Right ventricle myocardium inferior (tissue), 1 donor: Measurements from ENCODE around the gene PPP1R37. TPM values are rescaled to one million over a fixed set of nuclear protein-coding genes. Genes with fewer than 3 reads are reported as not detected.
A peak's percentile ranks its signal among the peaks of the same experiment; 100 is the strongest.

Experiments
- ATAC-seq: fragments of 200-7000 bp; cut with Tn5 transposase; one replicate; pipeline ENCODE4 v1.9.1; 2020; ENCODE audit warnings: mild to moderate bottlenecking, moderate library complexity
- DNase-seq: peaks from one replicate; pipeline ENCODE4 v3.0.0; 2021; ENCODE audit errors: missing footprints
- intact Hi-C: fragments of 100-400 bp; cut with DNase I; formaldehyde crosslinking; loops from one replicate; pipeline ENCODE4 v1.11.0; 2022
- total RNA-seq: library from RNA; stranded (reverse); fragmentation: NEBNext Ultra II Directional; extraction: Animal tissue kit (Norgen Biotek cat#: 25700); gene quantifications from one replicate; pipeline ENCODE4 v1.2.1, GENCODE V29; 2021
- donor health status: DM: no; HTN: yes; CAD: no; lungs with severe emphysema.

Gene PPP1R37
- total RNA-seq, 1 donor from 2014 or later: 15.1 TPM

DNA sequence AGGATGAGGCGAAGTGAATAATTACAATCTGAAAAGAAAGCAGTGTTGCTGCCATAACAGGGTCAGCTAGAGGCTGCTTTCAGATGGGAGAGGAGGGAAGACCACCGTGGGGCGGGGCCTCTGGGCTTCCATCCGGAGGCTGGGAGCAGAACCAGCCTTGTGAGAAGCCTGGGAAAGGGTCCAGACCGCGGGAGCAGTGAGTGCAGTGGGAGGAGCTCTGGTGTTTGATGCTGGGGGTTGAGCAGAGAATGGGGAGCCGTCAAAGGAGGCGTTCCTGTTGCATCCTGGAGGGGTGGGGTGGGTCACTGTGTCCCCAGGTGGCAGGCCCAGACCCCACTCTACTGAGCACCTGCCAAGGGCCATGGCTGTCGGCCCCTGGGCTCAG, 49.7 kb downstream of the PPP1R37 start:
- intact Hi-C loops: no loop called here
- no peak for ATAC-seq

DNA sequence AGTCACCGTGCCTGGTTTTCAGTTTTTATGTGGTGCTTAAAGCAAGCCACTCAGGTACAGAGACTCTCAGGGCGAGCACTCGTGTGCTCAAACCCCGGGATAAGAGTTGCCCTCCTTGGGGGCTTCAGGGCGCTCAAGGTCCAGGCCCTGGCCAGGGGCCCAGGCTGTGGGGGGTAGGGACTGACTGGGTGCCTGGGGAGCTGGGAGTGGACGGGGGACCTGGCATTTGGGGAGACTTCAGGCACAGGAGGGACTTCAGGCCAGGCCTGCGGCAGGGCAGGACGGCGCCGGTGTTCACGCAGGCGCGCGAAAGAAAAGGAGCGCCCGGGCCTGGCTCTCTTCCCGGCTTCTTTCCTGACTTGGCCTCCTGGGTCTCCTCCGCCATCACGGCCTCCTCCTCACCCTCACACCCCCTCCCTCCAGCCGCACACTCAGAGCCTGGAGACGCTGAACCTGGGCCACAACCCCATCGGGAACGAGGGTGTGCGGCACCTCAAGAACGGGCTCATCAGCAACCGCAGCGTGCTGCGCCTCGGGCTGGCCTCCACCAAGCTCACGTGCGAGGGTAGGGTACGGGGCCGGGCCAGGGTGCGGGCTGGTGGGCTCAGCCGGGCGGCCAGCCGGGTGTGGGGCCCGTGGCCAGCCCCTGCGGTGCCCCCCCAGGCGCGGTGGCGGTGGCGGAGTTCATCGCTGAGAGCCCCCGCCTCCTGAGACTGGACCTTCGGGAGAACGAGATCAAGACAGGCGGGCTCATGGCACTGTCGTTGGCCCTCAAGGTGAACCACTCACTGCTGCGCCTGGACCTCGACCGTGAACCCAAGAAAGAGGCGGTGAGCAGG, 51.7 kb downstream of the PPP1R37 start:
- intact Hi-C loops: no loop called here

More for the DNA sequence above, 49.7 kb downstream of the PPP1R37 start:
- DNase-seq: no peak

DNA sequence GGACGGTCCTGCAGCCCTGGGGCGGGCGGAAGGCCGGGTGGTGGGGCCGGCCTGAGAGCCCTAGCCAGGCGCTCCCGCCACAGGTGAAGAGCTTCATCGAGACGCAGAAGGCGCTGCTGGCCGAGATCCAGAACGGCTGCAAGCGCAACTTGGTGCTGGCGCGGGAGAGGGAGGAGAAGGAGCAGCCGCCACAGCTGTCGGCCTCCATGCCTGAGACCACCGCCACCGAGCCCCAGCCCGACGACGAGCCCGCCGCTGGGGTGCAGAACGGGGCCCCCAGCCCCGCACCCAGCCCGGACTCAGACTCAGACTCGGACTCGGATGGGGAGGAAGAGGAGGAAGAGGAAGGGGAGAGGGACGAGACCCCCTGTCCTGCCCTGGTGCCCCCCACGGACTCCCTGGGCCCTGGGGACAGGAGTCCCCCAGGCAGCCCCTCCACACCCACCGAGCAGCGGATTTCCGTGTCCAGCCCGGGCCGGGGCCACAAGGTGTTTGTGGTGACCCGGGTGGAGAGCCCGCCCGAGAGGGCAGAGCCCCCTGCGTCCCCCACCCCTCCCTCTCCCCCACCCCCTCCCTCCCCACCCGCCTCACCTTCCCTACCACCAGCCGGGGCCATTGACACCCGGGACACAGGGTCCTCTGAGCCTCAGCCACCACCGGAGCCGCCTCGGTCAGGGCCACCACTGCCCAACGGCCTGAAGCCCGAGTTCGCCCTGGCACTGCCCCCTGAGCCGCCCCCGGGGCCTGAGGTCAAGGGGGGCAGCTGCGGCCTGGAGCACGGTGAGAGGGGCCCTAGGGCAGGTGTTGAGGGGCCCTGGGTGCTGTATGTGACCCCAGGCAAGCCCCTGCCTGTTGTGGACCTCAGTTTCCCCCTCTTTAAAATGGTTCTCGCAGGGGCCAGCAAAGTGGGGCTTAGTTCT, 52.6 kb downstream of the PPP1R37 start:
- DNase-seq (no peak), ATAC-seq (no peak)
- intact Hi-C loops: no loop called here

More for the DNA sequence above, 51.7 kb downstream of the PPP1R37 start:
- ATAC-seq (no peak), DNase-seq (no peak)

DNA sequence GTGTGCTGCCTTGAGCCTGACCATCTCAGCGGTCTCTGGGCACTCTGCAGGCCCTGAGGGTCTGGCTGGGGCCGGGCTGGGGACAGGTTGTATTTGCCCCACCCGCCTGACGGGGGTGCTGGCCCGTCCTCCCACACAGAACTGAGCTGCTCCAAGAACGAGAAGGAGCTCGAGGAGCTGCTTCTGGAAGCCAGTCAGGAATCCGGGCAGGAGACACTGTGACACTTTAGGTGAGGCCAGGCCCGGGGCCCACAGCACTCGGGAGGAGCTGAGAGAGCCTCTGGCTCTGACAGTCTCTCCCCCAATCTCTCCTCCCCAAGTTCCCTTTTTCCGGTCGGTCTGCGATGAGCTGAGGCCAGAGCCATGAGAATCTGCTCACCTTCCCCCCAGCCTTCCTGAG, 53.3 kb downstream of the PPP1R37 start:
- intact Hi-C loops: no loop called here
- no peak for DNase-seq
- no peak for ATAC-seq

DNA sequence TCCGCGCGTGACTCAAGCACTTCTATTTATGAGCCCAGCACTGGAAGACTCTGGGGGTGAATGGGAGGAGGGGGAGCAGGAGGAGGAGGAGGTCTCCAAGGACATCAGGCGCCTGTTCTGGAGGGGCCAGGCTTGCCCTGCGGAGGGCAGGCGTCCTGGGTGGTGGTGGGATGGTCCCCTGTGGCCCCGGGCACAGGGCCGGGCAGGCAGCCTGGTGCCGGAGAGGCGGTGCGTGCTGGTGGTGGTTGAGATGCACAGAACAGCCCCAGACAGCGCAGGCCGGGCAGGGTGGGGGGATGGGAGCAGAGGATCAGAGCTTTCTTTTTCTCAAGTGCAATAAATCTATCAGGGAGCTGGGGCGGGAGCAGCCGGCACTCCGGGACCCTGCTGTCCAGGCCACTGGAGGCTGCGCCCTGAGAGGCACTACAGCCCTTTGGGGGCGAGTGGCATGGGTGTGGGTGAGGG, 53.8 kb downstream of the PPP1R37 start:
- intact Hi-C loops: no loop called here
- DNase-seq (no peak), ATAC-seq (no peak)

DNA sequence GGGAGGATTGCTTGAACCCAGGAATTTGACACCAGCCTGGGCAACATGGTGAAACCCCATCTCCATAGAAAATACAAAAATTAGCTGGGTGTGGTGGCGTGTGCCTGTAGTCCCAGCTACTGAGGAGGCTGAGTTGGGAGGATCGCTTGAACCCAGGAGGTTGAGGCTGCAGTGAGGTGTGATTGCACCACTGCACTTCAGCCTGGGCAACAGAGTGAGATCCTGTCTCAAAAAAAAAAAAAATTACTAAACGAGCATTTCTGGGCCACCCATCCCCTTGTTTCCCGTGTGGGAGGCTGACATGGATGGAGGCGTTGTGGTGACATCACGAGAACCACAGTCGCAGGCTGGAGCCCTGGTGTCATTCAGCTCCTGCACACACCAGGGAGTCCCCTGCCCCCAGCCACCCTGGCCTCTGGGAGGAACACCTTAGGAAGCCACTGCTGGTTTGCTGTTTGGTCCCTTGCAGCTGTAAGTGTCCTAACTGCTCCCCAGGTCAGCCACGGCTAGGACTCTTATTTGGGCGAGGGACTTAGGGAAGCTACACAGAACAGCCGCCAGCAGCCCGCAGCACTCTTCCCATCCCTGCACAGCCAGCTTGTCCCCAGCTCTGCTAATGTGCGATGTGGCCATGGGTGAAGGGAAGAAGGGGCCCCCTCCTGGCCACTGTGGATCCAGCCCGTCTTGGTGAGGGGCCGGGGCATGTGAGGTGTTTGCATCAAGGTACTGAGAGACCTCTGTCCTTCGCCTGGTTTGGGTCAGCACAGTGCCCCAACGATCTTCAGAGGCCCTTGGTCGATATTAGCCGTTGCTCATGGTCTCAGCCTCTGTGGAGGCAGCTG, 55.1 kb downstream of the PPP1R37 start:
- DNase-seq: no peak
- intact Hi-C loops: no loop called here
- no peak for ATAC-seq

DNA sequence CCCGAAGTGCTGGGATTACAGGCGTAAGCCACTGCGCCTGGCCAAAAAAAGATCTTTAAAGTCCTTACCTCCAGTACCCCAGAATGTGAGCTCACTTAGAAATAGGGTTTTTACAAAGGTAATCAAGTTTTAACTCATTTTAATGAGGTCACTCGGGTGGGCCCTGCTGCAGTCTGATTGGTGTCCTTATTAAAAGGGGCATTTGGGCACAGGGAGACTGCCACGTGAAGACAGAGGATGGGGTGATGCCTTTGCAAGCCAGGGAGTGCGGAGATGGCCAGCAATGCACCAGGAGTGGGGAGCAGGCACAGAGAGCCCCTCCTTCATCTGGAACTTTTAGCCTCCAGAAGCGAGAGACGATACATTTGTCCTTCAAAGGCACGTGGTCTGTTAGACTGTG, 56.1 kb downstream of the PPP1R37 start:
- no peak for ATAC-seq
- intact Hi-C loops: no loop called here
- DNase-seq: no peak

DNA sequence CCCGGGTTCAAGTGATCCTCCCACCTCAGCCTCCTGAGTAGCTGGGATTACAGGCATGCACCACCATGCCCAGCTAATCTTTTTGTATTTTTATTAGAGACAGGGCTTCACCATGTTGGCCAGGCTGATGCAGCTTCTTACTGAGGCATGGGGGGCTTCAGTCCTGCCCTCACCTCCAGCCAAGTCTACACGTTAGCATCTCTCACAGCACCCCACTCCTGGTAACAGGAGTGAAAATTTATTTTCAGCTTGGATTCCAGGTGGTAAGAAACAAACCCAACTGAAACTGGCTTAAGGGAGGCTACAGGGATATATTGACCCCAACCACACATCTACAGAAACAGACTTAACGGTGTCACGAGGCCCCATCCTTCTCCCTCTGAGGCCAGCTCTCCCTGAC, 57.2 kb downstream of the PPP1R37 start:
- DNase-seq (peak; percentile 21), ATAC-seq (no peak)
- intact Hi-C loops: no loop called here

DNA sequence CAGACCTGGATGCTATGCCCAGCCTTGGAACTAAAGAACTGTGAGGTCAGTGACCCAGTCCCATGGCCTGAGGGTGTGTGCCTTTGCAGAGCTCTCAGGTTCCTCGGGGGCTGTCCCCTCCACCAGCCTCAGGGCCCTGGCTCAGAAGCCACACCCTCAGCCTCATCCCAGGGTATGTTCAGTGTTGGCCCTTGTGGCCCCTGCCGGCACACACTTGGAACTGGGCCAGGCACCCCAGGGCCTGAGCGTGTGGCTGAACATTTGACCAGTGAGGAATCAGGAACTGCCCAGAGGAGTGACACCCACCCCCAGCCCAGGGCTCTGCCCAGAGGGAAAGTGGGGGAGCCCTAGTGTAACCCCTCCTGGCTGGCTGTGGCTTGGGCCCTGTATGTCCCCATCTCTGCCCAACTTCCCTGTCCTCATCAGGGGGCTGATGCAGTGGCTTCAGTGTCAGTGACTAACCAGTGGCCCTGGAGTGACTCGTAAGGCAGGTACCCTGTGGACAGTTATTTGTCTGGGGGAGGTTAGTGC, 57.8 kb downstream of the PPP1R37 start:
- ATAC-seq (no peak), DNase-seq (peak; percentile 37)
- intact Hi-C loops: no loop called here

DNA sequence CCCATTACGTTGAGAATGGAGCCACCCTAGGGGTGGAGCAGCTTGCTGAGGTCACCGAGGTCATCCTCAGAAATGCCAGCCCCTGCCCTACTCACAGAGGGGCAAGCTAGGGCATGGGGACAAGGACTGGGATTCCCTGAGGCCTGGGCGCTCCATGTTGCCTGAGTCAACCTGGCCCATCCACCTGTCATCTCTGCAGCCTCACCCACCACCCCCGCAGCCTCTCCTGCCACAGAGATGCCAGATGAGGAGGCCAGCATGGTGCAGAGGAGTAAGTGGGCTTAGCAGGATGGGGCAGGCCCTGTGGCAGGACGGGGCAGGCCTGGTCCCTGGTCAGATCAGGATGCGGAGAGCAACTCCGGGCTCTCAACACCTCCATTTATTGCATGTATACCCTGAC, 58.3 kb downstream of the PPP1R37 start:
- DNase-seq: peak; percentile 9
- no peak for ATAC-seq
- intact Hi-C loops: no loop called here

DNA sequence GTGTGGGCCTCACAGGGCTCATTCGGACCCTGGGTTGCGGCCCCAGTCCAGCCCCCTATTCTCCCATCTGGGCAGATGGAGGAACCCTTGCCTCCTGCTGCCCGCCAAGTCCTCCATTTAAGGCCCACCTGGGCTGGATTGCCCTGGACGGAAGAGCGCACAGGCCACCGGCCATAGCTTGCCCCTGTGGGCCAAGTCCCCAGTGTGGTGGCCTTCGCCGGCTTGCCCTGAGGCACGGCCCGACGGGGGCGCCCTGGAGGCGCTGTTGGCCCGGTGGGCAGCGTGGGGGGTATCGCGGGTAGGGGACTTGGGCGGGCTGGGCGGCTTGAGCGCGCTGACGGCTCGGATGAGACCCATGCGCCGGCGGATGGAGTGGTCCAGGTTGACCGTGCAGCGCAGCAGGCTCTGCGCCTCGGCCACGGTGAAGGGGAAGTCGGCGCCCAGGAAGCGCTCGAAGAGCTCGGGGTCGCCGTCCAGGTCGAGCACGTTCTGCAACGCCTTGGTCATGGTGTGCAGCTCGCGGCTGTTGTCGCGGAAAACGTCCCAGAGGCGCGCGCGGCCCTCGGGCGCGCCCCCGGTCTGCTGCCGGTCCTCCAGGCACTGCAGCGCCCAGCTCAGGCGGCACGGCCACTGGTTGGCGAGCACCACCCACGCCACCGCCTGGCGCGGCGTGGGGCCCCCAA, 59.0 kb downstream of the PPP1R37 start:
- peak; percentile 31 for DNase-seq
- ATAC-seq: no peak
- intact Hi-C loops: no loop called here

DNA sequence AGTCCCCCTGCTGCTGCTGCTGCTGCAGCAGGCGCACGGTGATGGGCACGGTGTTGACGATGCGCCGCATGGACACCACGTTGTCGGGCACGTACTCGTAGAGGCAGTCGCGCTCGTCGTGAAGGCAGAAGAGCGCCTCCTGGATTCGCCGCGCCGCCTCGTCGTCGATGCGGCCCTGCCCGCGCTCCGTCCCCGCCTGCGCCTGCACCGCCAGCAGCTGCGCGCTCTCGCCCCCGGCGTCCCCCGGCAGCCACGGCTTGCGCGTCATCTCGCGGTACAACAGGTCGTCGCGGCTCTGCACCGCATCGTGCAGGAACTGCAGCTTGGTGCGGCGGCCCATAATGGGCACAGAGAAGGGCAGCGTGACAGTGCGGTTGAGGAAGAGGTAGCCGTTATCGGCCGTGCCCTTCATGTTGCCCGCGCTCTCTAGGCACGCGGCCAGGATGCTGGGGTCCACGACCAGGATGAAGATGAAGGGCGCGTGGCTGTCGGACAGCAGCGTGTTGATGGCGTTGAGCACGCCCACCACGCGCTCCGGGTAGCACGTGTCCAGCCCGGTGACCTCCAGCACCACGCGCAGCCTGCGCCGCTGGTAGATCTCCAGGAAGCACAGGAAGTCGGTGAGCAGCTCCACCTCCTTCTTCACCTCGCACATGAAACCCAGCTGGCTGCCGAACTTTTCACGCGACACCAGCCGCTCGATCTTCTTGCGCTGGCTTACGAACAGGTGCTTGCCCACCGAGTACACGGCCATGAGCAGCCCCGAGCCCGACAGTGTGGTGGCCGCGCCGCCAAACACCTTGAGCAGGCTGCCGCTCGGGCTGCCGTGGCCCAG, 59.7 kb downstream of the PPP1R37 start:
- DNase-seq: no peak
- peak; percentile 47 for ATAC-seq
- intact Hi-C loops: no loop called here

DNA sequence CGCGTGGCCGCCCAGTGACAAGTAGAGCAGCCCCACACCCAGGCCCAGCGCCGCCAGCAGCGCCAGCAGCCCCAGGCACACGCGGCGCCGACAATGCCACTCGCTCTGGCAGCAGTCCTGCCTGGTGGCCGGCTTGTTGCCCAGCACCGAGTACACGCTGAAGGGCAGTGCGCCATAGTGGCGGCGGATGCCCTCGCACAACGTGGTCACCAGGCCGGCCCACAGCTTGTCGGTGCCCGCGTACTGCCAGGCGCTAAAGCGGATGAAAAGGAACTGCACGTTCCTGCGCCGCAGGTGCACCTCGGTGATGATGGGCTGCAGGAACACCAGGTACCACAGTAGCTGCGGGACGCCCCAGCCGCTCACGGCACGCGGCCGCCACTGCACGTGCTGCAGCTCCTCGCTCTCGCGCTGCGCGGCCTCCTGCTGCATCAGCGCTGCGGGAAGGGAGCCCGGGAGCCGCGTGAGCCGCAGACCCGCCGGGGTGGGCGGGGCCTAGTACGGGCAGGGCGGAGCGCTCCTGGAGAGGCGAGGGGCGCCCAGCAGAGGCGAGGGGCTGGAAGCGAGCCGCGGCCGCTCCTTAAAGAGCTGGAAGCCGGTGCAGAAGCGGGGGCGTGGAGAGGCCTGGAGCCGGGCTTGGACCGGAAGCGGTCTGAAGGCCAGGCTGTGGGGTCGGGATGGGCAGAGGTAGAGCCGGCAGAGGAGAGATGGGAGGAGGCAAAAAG, 60.5 kb downstream of the PPP1R37 start:
- ATAC-seq (peak; percentile 60), DNase-seq (no peak)
- intact Hi-C loops: no loop called here

DNA sequence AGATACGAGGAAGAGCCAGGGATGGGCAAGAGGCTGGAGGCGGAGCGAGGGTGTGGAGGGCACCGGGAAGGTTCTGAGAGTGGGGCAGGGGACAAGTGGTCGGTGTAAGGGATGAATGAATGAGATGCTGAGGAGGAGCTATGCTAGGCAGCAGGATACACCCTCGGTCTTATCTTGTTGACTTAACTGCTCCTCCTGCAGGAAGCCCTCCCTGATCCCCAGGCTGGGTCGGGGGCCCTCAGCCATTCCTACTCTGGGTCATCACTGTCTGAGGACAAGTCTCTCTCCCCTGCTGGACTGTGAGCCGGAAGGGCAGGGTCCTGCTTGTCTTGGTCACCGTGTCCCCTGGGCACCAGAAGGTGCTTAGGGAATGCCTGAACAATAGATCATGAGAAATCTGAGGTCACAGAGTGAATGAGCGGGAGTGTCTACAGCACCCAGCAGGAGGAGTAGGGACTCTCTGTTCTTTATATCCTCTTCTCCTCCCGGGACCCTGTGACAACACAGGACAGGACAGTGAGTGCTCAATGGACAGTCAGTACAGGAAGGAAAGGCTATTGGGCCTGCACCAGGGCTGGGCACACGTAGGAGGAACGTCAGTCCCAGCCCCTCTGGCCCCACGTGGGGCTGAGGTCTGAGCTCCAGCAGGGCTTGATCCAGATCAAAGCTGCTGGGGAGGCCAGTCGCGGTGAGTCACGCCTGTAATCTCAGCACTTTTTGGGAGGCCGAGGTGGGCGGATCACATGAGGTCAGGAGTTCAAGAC, 61.3 kb downstream of the PPP1R37 start:
- peak; percentile 49 for DNase-seq
- intact Hi-C loops: no loop called here

DNA sequence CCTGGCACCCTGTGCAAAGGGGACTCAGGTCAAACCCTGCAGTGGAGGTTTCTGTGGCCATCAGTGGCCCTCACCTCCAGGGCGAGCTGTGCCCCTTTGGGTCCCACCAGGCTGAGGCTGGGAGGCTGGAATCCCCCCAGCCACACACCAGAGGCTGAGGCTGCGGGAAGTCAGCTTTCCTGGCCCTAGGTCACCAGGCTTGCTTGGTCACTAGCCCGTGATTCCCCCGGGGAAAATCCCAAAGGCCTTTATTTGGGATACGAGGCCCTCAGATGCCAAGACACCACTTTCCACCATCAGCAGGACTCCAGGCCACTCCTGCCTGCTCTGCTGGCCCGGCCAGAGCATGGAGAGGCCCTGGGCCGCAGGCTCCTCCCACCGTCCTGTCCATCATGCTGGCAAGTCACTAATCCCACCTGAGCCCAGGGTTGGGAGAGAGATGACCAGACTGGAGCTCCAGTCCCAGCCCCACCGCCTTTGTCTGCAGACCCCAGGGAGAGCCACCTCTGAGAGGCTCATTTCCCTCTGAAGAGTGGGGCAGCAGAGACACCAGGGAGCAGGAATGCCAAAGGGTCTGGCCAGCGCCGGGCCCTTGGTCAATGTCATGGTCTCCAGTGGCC, 63.1 kb downstream of the PPP1R37 start:
- no peak for ATAC-seq
- DNase-seq: peak; percentile 52
- intact Hi-C loops: no loop called here

More for the DNA sequence above, 61.3 kb downstream of the PPP1R37 start:
- no peak for ATAC-seq
